ENCODE results near the gene PARP9. TPM values are rescaled to one million over a fixed set of nuclear protein-coding genes. Genes with fewer than 3 reads are reported as not detected.
A peak's percentile ranks its signal among the peaks of the same experiment; 100 is the strongest.
"Not testable (repeated sequence)": the region's sequence is repeated elsewhere in the genome, so short reads cannot be mapped to it uniquely, and the experiment has no call there.

The PARP9 gene
- polyA plus RNA-seq, 4 donors, result 14.5 to 18.6 (median 15.2) TPM

DNA sequence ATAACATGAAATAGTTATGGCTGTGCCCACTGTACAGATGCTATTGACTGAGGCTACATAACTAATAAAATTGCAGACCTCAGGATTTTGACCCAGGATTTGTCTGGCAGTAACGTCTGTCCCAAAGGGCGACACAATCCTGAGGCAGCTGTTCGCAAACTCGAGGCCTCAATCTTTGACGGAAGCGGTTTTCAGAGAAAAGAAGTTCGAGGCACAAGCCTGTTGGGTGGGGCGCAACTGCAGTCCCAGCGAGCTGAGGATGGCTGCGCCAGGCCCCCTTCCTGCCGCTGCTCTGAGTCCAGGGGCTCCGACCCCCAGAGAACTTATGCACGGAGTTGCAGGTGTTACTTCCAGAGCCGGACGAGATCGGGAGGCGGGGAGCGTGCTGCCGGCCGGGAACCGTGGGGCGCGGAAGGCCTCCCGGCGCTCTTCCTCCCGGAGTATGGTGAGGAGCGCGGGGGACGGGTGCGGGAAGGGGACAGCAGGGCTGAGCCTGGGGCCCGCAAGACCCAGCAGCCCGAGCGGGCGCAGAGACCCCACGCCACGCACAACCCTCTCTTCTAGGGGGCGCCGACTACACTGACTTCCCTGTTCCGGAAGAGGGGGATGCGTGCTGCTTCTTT, 13.4 kb upstream of the PARP9 start, which contains the start of gene PARP15:
Gene PARP15 (plus strand): TSS at position 242 of the 623 bp plus-strand sequence. CDS start 18 bp downstream, at position 260.
- no peak for DNase-seq (ENCODE audit: low read depth in 4 of 4, low spot score in 2 of 4)

DNA sequence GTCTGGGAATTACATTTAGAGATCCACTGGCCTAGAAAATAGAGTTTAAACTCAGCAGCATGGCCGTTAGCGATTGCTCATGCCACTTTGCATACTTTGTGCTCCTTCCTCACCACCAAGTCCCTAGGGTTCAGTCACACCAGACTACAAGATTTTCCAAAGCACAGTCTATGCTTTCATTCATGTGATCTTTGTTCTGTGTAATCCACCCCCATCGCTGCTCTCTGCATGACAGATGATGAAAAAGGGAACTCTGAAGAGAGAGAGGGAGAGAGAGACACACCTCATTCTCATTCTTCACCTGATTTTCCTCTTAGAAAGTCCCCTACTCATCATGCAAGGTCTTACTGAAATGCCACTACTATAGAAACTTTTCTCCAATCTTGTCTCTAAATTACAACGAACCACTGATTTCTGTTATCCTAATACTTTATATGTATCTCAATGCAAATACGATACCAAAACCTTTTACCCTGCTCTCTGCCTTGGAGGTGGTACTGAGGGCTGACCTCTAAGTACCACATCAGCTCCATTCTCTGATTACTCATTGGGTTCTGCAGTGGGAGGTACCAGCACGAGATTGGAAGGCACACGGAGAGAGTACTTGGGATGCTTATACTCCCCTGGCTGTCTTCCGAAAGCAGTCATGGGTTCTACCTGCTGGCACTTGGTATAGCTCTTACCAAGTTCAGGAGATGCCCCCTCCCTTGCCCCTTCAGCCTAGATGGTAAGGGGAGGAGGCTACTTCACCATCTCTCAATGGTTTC, 12.3 kb upstream of the PARP9 start:
- no peak for DNase-seq (ENCODE audit: low read depth in 4 of 4, low spot score in 2 of 4)

DNA sequence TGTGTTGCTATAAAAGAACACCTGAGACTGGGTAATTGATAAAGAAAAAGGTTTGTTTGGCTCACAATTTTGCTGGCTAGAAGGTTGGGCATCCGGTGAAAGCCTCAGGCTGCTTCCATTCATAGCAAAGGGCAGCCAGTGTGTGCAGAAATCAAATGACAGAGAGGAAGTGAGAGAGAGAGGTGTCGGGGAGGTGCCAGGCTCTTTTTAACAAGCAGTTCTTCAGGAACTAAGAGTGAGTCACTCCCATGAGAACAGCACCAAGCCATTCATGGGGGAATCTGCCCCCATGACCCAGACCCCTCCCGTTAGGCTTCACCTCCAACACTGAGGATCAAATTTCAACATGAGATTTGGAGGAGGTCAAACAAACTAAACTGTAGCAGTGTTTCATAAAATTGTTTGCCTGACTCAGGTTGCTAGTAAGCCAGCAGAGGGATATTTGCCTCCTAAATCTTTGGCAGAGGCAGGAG, 8.9 kb upstream of the PARP9 start:
- DNase-seq (ENCODE audit: low read depth in 4 of 4, low spot score in 2 of 4), result no peak

DNA sequence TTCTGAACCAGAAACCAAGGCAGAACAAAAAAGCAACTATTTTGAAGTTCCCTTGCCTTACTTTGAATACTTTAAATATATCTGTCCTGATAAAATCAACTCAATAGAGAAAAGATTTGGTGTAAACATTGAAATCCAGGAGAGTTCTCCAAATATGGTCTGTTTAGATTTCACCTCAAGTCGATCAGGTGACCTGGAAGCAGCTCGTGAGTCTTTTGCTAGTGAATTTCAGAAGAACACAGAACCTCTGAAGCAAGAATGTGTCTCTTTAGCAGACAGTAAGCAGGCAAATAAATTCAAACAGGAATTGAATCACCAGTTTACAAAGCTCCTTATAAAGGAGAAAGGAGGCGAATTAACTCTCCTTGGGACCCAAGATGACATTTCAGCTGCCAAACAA, 4.7 kb upstream of the PARP9 start:
- DNase-seq (ENCODE audit: low read depth in 4 of 4, low spot score in 2 of 4), result no peak

DNA sequence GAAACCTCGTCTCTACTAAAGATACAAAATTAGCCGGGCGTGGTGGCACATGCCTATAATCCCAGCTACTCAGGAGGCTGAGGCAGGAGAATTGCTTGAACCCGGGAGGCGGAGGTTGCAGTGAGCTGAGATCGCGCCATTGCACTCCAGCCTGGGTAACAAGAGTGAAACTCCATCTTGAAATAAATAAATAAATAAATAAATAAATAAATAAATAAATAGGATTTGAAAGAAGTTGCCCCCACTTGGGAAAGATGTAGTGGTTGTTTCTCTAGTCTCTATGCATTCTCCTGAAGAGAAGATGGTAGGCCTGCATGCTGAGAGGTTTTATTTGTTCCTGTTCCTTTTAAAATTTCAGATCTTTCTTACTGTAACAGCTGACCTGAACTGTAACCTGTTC, 4.0 kb upstream of the PARP9 start:
- not testable (repeated sequence) for DNase-seq (ENCODE audit: low read depth in 4 of 4, low spot score in 2 of 4)

DNA sequence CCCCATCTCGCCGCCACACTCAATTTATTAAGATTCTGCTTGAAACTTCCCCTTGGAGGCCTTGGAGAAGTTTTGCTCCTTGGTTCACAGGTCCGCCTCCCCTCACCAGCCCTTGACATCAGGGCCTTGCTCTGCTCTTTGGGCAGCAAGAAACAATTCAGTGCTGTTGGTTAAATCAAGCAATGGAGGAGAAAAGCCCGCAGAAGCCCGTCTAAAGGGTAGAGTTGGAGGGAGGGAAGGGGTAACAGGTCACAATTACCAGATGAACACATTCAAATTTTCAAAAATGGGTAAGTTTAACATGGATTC, 429 bp downstream of the PARP9 start:
- DNase-seq (ENCODE audit: low read depth in 4 of 4, low spot score in 2 of 4), result no peak

DNA sequence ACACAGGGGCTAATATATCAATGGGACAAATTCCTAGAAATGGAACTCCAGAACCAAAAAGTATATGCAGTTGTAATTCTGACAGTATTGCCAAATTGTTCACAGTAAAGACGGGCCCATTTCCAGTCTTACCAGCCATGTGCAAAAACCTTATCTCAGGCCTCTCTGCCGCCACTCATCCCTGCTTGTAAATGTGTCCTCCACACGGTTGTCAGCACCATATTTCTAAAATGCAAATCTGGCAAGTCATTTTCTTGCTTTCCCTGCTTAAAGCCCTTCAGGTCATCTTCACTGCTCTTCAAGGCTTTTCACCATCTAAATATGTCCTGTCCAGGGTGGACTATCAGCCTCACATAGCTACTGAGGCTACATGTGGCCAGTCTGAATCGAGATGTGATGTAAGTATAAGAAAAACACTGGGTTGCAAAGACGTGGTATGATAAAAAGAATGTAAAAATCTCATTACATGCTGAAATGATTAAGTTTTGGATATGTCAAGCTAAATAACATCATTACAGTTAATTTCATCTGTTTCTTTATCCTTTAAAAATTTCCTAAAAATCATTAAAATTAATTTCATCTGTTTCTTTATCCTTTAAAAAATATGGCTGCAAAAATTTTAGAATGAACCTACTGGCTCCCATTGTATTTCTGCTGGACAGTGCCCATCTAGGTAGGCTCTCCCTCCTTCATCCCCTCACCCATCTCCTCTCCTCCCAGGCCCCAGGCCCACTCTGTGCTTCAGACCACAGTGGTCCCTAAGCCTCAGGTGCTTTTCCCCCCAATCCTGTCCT, 980 bp downstream of the PARP9 start:
- DNase-seq (ENCODE audit: low read depth in 4 of 4, low spot score in 2 of 4), result no peak

DNA sequence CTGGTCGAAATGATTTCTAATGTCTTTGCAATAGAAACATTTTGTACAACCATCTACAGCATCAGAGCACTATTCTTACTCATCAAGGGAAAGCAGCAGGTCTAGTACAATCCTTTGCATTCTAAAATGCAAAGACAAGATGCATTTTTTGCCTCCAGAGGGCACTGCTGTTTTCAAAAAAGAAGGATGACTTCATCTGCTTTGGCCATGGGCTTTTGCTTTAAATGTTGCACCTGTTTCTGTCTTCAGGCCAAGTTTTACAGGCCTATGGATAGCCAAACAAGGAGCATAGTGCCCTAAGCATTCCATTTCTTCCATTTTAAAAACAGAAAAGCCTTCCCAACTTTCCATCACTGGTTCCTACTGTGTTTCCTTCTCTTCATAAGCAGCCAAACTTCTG, 3.4 kb downstream of the PARP9 start:
- peak in 1 of 4 donors; percentile 71 for DNase-seq (ENCODE audit: low read depth in 4 of 4, low spot score in 2 of 4)

DNA sequence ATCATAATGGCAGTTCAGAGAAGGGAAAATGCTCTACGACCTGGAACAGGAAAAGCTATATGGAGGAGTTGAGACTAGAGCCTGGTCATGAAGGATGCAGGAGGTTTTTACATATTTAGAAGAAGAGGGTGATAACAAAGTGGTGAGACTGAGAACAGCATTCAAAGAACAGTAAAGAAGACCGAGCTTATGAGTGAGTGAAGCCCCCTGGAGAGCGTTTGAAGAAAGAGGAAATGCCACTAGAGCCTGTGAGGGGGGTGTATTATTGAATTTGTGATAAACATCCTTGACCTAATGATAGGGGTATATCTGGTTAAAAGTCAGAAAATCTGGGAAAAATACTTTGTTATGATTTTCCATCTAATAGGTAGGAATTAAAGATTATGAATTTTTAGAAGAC, 4.2 kb downstream of the PARP9 start:
- DNase-seq (ENCODE audit: low read depth in 4 of 4, low spot score in 2 of 4), result no peak

DNA sequence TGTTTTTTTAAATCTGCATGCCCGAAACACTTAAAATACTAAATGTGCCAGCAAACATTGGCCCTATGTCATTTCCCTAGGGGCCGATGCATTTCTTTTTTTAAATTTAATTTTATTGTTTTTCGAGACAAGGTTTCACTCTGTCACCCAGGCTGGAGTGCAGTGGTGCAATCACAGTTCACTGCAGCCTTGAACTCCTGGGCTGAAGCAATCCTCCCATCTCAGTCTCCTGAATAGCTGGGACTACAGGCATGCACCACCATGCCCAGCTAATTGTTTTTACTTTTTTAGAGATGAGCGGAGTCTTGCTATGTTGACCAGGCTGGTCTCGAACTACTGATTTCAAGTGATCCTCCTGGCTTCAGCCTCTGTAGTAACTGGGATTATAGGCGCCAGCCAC, 5.5 kb downstream of the PARP9 start:
- no peak for DNase-seq (ENCODE audit: low read depth in 4 of 4, low spot score in 2 of 4)

DNA sequence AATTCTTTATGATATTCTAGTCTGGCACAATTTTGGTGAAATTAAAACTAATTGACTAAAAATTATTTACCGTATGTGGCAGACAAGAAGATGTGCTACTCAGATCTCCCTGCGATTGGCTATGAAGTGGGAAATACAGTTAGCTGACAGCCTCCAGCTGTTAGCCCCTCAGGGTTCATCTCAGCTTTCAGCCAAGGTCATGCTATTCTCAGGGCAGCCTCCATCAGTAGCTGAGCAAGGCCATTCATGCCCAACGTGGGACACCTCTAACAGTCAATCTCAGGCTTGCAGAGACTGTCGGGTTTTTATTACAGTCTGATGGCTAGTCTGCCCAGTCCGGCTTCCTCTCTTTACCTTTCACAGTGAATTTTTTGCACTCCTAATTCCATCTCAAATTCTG, 6.7 kb downstream of the PARP9 start:
- DNase-seq (ENCODE audit: low read depth in 4 of 4, low spot score in 2 of 4), result no peak

DNA sequence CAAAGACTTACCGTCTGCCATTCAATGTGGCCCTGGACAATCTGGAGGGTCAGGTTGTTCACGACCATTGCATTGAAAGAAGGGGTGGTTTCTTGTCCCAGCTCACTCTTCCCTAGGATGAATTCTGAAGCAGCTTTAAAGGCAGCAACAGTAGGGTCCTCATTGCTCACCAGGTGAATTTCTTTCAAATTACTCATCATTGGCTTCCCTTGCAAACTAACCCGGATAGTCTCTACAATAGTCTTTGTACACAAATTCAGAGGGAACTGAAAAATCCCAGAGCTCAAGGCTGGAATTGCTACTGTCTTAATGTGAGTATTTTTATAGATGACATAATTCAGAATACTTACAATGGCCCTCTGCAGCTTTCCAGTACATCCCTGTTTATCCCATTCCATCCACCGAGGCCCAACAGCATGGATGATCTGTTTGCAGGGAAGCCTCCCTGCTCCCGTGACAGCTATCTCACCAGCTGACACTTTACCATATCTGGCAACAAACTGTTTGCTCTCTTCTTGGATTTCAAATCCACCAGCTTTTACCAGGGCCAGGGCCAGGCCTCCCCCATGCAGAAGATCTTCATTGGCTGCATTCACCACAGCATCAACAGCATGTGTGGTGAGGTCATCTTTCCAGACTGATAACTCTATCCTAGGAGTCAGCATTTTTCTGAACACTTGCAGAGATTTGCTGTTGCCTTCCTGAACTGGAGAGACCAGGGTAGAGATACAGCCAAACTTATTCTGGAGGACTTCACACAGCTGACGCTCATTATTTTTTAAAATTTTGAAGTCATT, 8.6 kb downstream of the PARP9 start:
- DNase-seq (ENCODE audit: low read depth in 4 of 4, low spot score in 2 of 4), result no peak

DNA sequence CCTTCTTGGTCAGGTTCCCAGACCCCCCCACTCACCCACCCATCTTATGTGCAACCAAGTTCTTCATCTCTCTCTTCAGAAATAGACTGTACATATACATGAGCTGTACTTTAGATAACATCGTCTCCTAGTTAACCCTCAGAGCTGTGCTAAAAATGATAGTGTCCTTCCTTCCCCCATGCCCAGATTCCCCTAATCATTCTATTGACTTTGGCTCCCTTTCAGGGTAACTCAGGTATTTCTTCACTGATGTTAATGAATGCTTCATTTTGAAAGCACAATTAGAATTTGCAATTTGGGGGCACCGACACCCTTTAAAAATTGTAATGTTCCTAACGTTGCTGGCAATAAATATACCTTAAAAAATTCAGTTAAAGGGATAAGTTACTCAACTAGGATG, 10.9 kb downstream of the PARP9 start:
- no peak for DNase-seq (ENCODE audit: low read depth in 4 of 4, low spot score in 2 of 4)

DNA sequence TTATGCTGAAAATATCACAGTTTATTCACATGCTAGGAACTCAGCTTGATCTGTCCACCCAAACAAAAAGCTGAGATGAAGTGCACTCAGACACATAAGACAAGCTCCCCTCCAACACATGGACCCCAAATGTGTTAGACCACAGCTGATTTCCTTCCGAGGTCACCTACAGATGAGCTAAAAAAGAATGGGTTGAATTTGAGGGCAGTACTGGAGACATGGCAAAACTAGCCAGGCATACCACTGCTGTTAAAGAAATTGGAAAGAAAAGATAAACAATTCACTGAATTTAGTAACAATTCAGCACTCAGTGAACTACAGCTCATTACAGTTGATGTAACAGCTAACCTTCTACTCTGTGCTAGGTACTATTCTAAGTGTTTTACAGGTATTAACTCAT, 15.5 kb downstream of the PARP9 start:
- DNase-seq (ENCODE audit: low read depth in 4 of 4, low spot score in 2 of 4), result no peak

DNA sequence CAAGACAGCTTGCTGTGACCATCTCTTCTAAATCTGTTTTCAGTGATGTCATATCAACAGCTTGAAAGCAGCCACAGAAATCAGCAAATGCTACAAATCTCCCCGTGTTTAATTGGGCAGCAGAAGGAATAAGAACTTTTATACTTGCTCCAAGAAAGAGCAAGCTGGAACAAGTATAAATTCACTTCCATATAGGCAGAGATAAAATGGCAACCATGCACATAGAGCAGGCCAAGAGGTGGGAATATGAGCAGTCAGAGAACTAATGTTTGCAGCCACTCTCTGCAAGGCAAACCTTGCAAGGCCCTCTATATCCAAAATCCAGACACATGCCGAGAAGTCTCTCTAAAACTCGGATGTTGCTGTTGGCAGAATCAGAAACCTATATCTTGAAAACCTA, 16.0 kb downstream of the PARP9 start:
- no peak for DNase-seq (ENCODE audit: low read depth in 4 of 4, low spot score in 2 of 4)

DNA sequence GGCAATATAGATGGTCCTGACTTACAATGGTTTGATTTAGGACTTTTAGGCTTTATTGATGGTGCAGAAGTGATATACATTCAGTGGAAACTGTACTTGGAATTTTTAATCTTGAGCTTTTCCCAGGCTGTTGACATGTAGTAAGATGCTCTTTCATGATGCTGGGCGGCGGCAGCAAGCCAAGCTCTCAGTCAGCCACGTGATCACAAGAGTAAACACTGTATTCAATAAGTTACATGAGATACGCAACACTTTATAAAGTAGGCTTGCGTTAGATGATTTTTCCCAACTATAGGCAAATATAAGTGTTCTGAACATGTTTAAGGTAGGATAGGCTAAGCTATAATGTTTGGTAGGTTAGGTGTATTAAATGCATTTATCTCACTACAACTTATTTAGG, 17.9 kb downstream of the PARP9 start:
- no peak for DNase-seq (ENCODE audit: low read depth in 4 of 4, low spot score in 2 of 4)

DNA sequence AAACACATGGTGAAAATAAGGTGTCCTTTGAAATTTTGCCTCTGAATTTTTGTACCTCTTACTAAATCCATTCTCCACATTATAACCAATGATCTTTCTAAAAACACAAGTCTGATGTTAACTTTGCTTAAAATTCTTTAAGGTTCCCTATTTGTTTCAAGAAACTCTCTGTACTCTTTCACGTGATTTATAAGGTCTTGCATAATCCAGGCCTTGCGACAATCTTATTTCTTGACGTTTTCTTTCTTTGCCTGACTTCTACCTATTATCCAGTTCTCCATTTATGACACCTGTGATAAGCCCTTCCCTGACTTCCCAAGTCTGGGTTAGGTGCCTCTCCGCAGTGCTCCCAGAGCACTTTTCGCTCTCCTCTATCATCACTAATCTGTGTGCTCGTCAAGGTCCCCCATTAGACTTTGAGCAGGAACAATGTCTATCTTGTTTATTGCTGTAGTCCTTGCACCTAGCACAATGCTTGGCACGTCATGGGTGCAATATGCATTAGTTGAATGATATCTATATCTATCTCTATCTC, 25.1 kb downstream of the PARP9 start:
- no peak for DNase-seq (ENCODE audit: low read depth in 4 of 4, low spot score in 2 of 4)

DNA sequence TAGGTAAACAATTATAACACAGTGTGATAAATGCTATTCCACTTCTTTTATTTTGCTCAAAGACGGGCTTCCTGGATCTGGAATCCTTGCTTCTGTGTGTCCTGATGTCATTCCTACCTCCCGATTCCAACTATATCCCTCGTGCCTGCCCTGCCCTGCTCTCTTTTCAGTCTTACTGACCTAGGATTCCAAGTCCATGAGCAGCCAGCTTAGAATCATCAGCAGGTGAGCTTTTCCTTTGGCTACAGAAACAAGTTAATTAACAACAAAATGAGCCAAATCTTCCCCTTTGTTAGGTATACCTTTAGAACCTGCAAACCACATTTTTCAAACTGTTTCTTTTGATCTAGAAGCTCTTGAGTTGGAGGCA, 27.5 kb downstream of the PARP9 start:
- no peak for DNase-seq (ENCODE audit: low read depth in 4 of 4, low spot score in 2 of 4)

DNA sequence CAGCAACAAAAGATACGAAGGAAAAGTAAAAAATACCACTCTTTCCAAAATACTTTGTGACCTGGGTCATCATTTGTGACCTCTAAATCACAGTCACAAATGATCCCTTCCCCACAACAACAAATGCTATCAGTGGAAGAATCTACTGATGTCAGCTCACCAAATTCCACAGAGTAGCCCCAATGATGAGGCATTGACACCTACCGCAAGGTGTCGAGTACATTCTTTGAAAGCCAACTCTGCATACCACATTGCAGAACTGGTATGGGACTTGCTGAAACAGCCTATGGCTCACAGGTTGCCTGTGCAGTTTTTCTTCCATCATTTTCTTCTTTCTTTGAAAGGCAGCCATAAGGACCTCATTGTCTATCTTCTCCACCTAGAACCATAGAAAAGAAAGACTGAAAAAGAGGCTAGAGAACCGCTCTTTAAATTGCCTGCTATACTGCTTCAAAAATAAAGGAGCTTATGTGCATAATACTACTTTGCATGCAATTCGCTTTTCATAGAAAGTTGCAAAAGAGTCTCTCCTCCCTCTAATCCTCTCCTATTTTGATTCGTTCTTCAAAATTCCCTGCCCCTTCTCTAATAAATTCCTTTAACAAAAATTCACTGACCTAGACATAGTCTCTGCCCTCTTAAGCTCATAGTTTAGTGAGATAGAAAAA, 28.0 kb downstream of the PARP9 start:
- no peak for DNase-seq (ENCODE audit: low read depth in 4 of 4, low spot score in 2 of 4)

DNA sequence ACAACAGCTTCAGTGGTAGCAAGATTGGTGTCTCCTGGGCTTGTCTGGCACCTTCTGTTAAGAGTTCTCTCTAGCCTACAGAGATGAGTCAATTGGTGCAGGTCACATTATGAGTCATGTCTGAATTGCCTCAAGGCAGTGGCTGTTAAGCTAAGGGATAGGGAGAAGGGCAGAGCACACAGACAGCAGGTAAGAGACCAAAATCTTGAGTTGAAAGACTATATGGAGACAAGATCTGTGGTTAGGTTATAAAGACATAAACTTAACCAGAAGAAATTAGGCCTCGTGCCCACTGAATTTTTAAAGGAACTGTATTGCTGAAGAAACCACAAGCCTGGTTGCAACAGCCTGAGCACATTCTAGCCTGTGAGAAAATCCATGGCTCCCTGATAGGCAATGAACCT, 30.2 kb downstream of the PARP9 start:
- DNase-seq (ENCODE audit: low read depth in 4 of 4, low spot score in 2 of 4), result no peak

Measured in left renal cortex interstitium (tissue), 4 donors.